GM20431 (cell line): Measurements from ENCODE around the gene HSD3B7.
"Not testable (repeated sequence)": the region's sequence is repeated elsewhere in the genome, so short reads cannot be mapped to it uniquely, and the experiment has no call there.

Experiments used
- in situ Hi-C: fragments of 300-500 bp; cut with MseI, MboI; formaldehyde crosslinking; loops from one replicate; pipeline ENCODE4 v1.15.0; 2020; ENCODE audit warnings: low sequenced_read_pairs; ENCODE audit not compliant: unreplicated experiment

The HSD3B7 gene

GRCh38 chr16:31010585-31011325, 25.7 kb downstream of the HSD3B7 start, which contains the start of gene STX1B:
Gene STX1B, minus strand, starts transcription at chr16:31010638. Its CDS starts 242 bp downstream, at chr16:31010396.
- in situ Hi-C loops = no loop called here

DNA sequence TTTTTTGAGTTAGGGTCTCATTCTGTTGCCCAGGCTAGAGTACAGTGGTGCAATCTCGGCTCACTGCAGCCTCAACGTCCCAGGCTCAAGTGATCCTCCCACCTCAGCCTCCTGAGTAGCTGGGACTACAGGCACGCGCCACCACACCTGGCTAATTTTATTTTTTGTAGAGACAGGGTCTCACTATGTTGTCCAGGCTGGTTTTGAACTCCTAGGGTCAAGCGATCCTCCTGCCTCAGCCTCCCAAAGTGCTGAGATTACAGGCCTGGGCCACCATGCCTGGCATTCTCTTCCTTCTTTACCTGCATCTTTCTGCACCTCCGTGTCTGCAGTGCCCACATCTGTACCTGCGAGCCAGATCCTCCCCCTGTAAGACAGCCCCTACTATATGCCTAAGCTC, 26.8 kb downstream of the HSD3B7 start:
- in situ Hi-C loops = not testable (repeated sequence)

- in situ Hi-C loops = not testable (repeated sequence)
Measured at GRCh38 chr16:31013292-31013691, 28.3 kb downstream of the HSD3B7 start.

DNA sequence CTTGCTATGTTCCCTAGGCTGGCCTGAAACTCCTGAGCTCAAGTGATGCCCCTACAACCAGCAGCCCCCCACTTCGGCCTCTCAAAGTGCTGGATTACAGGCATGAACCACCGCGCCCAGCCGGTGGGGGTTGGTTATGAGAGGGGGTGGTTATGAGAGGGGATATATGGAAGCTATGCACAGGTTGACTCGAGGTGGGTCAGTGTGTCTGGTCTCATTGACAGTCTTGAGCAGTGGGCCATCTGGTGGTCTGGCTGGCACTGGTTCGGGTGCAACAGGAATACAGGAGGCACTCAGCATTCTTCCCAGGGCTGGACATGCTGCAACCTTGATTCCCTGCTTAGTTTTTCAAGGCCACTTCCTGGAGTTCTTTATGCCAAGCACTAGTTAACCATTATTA, 31.0 kb downstream of the HSD3B7 start:
- in situ Hi-C loops = no loop called here

- in situ Hi-C loops = not testable (repeated sequence)
Measured at GRCh38 chr16:31017756-31018155, 32.7 kb downstream of the HSD3B7 start.

DNA sequence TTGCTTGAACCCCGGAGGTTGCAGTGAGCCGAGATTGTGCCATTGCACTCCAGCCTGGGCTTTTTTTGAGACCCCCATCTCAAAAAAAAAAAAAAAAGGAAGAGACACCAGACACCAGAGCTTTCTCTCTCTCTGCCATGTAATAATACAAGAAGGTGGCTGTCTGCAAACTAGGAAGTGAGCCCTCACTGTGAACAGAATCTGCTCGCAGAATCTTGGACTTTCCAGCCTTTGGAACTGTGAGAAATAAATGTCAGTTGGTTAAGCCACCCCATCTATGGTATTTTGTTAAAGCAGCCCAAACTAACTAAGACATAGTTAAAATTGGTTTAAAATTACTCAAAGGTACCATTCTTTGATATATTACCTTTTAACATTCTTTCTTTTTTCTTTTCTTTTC, 35.5 kb downstream of the HSD3B7 start:
- in situ Hi-C loops = no loop called here

DNA sequence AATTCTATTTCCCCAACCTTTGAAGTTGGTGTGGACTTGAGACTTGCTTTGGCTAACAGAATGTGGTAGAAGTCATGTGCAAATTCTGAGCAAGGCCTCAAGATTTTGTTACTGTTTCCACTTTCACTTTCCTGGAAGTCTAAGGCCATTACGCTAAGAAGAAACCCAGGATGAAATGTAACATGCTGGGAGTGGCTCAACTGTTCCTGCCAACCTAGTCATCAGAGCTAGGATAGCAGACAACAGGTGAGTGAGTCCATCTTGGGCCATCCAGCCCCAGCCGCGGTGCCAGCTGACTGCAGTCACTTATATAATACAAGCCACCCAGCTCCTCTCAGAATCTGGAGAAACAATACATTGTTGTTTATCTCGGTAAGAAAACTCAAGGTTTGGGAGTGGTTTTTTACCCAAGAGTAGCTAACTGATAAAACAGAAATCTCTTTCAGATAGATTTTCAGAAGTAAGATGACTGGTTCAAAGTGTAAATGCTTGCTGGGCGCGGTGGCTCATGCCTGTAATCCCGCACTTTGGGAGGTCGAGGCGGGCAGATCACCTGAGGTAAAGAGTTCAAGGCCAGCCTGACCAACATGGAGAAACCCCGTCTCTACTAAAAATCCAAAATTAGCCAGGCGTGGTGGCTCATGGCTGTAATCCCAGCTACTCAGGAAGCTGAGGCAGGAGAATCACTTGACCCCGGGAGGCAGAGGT, 37.7 kb downstream of the HSD3B7 start:
- in situ Hi-C loops = no loop called here

DNA sequence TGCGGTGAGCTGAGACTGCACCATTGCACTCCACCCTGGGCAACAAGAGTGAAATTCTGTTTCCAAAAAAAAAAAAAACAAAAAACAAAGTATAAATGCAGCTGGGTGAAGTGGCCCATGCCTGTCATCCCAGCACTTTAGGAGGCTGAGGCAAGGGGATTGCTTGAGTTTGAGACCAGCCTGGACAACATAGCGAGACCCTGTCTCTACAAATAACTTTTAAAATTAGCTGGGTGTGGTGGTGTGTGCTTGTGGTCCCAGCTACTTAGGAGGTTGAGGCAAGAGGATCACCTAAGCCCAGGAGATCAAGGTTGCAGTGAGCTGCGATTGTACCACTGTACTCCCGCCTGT, 38.2 kb downstream of the HSD3B7 start:
- in situ Hi-C loops = no loop called here

- in situ Hi-C loops = no loop called here
Measured at GRCh38 chr16:31023627-31024226, 38.7 kb downstream of the HSD3B7 start.

GRCh38 chr16:31025339-31025738, 40.3 kb downstream of the HSD3B7 start:
- in situ Hi-C loops = no loop called here

GRCh38 chr16:31029272-31029671, 44.3 kb downstream of the HSD3B7 start:
- in situ Hi-C loops = no loop called here

- in situ Hi-C loops = no loop called here
Measured at GRCh38 chr16:31031276-31031675, 46.3 kb downstream of the HSD3B7 start.

GRCh38 chr16:31032736-31033708, 48.0 kb downstream of the HSD3B7 start, which contains the start of gene STX4:
Gene STX4, plus strand, starts transcription at chr16:31033558. Its CDS starts 248 bp downstream, at chr16:31033806.
- in situ Hi-C loops = no loop called here

DNA sequence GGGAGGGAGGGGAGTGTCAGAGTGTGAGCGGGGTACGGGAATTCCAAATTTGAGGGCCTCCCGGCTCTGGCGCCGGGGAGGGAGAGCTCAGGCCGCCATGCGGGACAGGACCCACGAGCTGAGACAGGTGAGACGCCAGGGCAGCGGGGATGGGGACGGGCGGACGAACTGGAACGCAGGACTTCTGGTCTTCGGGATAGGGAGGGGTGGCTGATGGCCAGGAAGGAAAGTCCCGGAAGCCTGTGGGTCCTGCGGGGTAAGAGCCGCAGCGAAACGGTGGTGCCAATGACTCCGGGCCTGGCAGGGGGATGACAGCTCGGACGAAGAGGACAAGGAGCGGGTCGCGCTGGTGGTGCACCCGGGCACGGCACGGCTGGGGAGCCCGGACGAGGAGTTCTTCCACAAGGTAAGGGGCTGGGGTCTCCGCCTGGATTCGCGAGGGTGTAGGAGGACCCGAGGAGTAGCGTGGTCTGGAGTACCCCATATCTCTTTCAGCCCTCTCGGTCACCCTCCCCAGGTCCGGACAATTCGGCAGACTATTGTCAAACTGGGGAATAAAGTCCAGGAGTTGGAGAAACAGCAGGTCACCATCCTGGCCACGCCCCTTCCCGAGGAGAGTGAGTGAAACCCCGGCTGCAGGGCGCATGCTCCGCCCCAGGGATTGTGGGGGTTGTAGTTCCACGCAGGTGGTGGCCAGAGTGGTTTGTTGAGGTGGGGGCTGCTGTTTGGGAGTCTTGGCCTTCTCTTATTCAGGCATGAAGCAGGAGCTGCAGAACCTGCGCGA, 48.9 kb downstream of the HSD3B7 start:
- in situ Hi-C loops = no loop called here

- in situ Hi-C loops = no loop called here
Measured at GRCh38 chr16:31036691-31037090, 51.7 kb downstream of the HSD3B7 start.
